A204.1 (cell line): ENCODE results near the gene RAB11B.
"Not testable (repeated sequence)": the region's sequence is repeated elsewhere in the genome, so short reads cannot be mapped to it uniquely, and the experiment has no call there.

Experiments
- FAIRE-seq: peaks from 2 replicates; lab custom pipeline; 2012; peaks lifted over from hg19 to GRCh38; lab: Jason Lieb, UNC

RAB11B gene

DNA sequence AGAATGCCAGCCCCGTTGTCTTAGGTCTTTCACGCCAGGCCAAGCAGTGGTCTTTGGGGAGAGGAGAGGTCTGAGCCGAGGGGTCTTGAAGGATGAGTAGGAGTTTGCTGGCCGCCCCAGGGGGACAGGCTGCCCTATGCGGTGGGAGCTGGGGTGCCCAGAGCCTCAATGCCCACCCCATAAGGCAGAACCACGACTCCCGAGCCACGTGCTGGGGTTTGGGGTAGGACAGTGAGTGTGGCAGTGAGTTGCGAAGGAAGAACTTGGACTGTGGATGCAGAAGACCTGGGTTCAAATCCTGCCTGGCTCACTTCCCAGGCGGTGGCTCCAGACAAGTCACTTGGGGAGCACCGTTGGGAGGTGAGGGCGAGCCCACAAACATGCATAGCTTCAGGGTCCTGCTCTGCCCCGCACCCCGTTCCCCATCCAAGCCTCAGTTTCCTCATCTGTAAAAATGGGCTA is 5.5 kb downstream of the RAB11B start:
- no peak for FAIRE-seq

- no peak for FAIRE-seq
Measured at GRCh38 chr19:8396185-8396562, 6.0 kb downstream of the RAB11B start.

DNA sequence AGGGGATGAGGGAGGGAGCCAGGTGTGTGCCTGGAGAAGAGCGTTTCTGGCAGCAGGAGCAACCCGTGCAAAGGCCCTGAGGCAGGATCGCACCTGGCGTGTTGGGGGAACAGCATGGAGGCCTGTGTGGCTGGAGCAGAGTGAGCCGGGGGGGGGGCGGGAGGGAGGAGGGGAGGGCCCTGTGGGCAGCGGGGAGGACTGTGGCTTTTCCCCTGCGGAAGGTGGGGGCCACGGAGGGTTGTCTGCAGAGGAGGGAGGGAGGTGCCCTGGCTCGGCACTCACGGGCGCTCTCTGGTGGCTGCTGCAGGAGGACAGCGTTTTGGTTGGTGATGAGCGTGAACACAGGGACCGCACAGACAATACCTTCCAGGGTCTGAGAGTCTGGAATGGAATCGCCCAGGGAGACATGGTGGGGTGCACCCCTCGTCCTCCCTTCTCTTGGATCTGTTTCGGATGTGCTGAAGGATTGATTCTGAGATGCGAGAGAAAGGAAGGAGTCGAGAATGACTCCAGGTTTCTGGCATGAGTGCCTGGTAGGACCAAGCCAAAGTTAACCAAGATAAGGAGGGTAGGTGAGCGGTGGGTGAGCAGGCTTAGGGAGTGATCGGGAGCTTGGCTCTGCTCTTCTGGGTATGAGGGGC is 6.5 kb downstream of the RAB11B start:
- no peak for FAIRE-seq

- no peak for FAIRE-seq
Measured at GRCh38 chr19:8397271-8397670, 7.1 kb downstream of the RAB11B start.

GRCh38 chr19:8397746-8398310 is 7.7 kb downstream of the RAB11B start:
- FAIRE-seq, result no peak

- FAIRE-seq, result no peak
Measured at GRCh38 chr19:8398311-8398771, 8.2 kb downstream of the RAB11B start.

- FAIRE-seq, result no peak
Measured at GRCh38 chr19:8399681-8400188, 9.6 kb downstream of the RAB11B start.

DNA sequence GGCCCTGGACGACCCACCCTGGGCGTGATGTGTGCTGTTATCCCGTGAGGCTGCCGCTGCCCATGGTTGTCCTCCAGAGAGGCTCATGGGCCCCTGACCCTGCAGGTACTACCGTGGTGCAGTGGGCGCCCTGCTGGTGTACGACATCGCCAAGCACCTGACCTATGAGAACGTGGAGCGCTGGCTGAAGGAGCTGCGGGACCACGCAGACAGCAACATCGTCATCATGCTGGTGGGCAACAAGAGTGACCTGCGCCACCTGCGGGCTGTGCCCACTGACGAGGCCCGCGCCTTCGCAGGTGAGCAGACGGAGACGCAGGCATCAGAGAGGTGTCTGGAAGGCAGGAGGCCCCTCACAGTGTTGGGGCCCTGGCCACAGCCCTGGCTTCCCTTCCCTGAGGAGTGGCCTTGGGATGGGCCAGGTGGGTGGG is 11.8 kb downstream of the RAB11B start:
- FAIRE-seq, result no peak

GRCh38 chr19:8403098-8403819 is 13.1 kb downstream of the RAB11B start:
- no peak for FAIRE-seq

GRCh38 chr19:8403820-8404109 is 13.6 kb downstream of the RAB11B start:
- FAIRE-seq, result no peak

- no peak for FAIRE-seq
Measured at GRCh38 chr19:8404391-8405151, 14.4 kb downstream of the RAB11B start.

- not testable (repeated sequence) for FAIRE-seq
Measured at GRCh38 chr19:8410718-8411117, 20.6 kb downstream of the RAB11B start.

DNA sequence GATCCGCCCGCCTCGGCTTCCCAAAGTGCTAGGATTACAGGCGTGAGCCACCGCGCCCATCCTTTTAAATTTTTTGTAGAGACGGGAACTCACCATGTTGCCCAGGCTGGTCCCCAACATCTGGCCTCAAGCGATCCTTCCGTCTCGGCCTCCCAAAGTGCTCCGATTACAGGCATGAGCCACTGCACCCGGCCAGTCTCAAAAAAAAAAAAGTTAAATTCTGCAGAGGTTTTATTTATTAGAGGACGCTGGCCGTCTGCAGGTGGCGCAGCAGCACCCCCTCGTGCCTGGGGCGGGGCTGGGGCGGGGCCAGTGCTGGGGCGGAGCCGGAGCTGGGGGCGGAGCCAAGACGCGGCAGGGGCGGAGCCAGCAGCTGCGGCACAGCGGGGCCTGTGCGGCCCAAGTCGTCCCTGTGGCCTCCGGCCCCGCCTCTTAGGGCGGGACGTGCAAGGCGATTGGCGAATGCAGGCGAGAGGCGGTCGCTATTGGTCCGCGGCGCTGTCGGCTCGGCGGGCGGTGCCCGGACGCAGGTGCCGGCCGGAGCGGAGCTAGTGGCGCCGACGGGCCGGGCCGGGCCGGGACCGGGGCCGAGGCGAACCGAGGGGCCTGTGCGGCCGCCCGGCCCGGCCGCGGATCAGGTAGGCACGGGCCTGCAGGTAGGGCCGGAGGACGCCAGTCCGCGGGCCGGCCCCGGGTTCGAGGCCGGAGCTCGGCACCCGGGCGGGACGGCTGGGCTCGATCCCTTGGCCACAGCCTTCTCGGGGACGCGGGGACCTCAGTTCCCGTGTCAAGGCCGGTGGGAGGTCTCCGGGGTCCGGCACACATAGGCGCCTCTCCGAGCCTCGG is 22.8 kb downstream of the RAB11B start, which contains the start of gene MARCHF2:
MARCHF2 (plus strand) TSS at position 523 of the 846 bp plus-strand sequence. CDS start 8,536 bp downstream, outside the sequence.
- FAIRE-seq, result no peak

DNA sequence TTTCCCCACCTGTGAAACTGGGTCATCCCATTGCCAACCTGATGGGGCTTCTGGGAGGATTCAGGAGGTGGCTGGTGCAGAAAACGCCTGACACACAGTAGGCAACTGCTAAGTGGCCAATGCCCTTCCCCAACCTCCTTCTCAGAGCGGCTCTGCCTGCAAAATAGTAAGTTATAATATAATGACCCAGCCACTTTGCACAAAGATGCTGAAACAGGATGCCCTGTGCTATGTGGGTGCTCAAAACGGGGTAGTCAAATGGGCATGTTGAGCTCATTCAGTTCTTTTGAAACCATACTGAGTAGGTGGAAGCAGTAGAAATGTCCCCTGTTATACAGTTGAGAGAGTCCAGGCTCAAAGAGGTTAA is 23.5 kb downstream of the RAB11B start:
- no peak for FAIRE-seq

- FAIRE-seq, result no peak
Measured at GRCh38 chr19:8416796-8417195, 26.6 kb downstream of the RAB11B start.

- no peak for FAIRE-seq
Measured at GRCh38 chr19:8421484-8422461, 31.6 kb downstream of the RAB11B start.

- no peak for FAIRE-seq
Measured at GRCh38 chr19:8423817-8424223, 33.7 kb downstream of the RAB11B start.

DNA sequence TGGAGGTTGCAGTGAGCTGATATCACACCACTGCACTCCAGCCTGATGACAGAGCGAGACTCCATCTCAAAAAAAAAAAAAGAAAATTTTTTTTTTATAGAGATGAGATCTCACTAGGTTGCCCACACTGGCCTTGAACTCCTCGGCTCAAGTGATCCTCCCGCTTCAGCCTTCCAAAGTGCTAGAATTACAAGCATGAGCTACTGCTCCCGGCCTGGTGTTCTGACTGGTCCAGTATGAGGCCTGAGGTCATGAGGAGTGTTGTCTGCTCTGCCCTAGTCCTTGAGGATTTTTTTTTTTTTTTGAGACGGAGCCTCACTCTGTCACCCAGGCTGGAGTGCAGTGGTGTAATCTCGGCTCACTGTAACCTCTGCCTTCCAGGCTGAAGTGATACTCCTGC is 35.2 kb downstream of the RAB11B start:
- FAIRE-seq, result not testable (repeated sequence)

DNA sequence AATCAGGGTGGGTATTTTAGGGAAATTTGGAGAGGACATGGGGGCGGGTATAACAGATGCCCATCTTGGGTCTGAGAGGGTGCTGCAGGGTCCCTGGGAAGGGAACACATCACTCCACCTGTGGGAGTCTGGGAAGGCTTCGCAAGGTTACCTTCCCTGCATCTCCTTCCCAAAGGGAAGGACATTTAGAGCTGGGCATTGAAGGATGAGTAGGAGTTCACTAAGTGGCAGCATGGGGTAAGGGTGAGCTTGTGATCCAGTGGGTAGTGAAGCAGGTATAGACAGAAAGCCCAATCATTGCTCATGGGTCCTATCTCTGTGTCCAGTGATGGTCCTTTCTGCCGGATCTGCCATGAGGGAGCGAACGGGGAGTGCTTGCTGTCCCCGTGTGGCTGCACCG is 36.1 kb downstream of the RAB11B start:
- FAIRE-seq, result no peak

DNA sequence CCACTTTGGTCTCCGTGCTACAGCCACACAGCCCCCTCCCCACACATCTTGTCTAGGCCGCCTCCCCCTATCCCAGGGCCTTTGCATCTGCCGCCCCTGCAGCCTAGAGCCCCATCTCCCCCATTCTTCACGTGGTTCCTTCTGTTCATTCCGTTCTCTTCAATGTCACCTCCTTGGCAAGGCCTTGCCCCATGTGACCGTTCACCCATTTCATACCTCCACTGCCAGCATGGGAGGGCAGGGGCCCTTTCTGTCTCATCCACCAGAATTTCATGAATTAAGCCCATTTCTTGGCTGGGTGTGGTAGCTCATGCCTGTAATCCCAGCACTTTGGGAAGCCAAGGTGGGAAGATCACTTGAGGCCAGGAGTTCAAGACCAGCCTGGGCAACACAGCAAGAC is 38.9 kb downstream of the RAB11B start:
- FAIRE-seq, result no peak
